GM19397 (cell line): ENCODE measurements around the gene LDAH.
A peak's percentile ranks its signal among the peaks of the same experiment; 100 is the strongest.

Source experiments
- ATAC-seq: cut with Tn5 transposase; IDR thresholded peaks from one replicate; pipeline ENCODE4 v1.9.1; 2021; ENCODE audit warnings: mild to moderate bottlenecking, moderate library complexity; ENCODE audit not compliant: unreplicated experiment

The LDAH gene

DNA sequence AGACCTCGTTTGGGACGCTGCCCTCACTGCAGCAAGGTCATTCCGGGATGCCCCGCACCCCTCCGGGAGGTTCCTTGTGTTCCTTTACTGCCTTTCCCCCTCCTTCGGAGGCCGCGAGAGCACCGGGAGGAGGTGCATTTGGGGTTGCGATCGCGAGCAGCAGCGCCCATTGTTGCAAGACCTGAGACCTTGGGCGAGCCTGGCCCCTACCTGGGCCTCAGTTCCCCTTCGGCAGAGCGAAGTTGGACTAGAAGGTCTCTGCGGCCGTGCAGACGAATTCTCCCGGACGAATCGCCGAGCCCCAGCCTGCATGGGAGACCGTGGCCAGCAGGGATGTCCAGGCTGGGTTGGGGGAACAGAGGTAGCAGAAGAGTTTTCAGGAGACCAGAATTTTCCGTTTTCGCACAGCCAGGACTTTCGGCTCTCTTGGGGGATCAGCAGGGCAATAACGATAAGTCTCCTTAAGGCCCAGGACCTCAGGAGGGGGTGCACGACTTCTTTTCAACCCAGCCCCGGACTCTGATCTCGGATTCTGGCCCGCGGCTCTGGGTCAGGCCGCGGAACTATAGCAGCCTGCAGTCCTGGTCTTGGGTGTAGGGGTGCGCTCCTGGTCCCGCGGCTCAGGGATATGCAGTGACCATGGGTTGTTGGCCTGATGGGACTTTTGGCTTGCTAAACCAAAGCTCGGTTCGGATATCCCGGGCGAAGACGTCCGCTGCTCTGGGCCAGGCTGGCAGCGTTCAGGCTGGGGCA lies 153.2 kb downstream of the LDAH start:
- no peak for ATAC-seq

DNA sequence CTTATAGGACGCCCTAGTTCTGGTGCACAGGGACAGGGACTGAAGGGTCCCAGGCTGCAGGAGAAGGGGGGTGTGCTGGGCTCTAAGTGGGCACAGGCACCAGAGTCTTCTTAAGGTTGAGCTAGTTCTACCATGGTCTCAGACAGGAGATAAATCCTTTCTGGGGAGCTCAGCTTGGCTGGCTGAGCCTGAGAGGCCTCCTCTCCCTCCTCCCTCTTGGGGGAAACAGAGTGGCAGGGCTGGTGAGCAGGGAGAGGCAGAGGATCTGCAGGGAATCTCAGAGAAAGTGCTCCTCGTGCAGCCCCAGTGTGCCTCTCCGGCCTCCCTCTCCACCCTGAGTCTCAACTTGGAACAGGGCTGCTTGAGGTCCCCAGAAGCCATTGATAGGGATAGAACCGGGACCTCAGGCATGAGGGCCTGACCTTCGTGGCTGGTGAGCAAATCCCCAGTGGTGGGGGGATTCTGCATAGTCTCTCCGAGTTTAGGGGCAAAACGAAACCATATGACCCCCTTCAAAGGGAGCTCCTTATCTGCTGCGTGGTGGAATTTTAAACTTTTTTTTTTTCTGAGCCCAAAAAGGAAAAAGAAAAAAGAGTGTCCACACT lies 153.9 kb downstream of the LDAH start:
- no peak for ATAC-seq

DNA sequence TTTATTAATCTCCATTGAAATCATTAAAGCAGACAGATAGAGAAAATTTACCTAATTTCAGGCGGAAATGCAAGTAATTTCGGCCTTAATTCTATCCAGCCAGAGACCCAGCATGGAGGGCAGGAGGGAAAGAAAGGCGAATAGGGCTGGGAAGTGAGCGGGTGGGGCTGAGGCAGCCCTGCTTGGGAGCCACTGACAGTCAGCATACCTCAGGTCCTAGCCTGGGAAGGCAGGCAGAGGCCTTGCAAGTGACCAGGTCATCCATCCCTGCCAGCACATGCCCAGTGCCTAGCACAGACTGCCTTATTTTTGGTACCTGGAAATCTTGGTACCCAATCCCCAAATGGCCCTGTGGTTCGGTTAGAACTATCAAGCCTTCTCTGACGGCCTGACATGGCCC lies 154.4 kb downstream of the LDAH start:
- ATAC-seq = no peak

DNA sequence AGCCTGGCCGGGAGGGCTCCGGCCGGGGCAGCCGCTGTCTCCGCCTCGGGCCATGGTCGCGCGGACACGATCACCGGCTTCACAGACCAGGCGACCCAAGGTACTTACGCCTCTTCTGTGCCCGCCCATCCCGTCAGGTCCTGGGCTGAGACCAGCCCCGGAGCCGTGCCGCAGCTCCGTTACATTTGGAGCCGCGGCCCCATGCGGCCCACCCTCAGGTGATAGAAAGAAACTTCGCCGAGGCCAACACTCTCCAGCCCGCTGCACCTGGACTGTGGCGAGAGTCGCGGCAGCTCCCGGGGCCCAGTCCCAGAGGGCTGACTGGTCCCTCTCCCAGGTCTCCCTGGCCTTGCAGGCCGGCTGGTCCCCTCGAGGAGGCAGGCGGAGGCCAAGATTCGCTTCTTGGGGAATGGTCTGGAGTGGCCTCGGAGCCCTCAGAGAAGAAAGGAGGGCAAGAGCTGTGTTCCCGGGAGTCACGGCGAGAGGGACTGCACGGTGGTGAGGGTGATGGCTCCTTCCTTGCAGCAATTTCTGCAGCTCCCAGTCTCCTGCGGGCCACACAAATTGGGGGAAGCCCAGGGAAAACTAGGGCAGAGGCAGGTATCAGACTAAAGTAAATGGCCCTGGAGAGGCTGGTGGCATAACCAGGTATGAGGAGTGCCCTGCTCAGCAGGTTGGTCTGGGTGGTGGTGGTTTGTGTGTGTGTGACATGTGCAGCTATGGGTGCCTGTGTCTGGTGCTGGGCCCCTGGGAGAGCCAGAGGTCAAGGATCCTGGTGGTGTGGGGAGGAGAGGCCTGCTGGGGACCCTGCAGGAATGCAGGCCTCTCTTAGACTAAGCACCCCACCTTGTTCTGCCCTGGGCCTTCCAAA lies 155.1 kb downstream of the LDAH start:
- no peak for ATAC-seq

DNA sequence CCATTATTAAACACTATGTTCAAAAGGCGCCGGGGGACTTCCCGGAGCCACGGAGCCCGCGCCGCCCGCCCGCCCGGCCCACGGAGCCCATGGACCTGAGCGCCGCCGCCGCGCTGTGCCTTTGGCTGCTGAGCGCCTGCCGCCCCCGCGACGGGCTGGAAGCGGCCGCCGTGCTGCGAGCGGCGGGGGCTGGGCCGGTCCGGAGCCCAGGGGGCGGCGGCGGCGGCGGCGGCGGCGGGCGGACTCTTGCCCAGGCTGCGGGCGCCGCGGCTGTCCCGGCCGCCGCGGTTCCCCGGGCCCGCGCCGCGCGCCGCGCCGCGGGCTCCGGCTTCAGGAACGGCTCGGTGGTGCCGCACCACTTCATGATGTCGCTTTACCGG lies 155.8 kb downstream of the LDAH start:
- ATAC-seq = no peak

DNA sequence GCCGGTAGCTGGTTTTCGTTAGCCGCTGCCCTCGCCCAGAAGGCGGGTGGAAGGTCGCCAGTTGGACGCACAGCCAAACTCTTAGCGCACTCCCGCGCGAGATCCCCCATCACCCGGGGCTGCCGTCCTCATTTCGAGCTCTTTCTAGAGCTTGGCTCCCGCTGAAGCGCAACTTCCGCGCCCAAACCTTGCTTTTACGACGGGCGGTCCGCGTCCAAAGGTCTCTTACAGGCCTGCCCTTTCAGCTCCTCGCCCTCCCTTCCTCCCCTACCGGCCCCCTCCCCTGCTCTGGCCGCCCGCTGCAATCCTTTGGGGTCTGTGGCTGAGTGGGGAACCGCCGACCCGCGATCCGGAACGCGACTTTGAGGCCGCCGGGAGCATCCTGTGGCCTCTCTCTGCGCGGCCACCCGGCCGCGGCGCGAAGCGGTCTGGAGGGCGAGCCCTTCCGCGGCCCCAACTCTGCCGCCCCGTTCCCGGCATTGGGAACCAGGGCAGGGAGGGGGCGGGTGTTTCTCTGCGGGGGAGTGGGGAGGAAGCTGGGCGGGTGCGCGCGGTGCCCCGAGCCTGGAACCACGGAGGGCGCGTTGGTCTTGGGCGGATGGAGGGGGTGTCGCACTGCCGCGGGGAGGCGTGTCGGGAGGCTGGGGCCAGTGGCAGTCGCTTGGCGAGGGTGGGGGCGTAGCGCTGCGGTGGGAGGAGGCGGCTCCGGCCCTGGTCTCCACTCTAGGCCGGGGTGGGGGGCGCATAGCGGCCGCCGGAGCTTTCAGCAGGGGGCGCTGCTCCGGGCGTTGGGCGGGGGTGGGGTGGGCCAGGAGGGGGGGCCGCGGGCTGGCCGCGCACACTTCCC lies 156.4 kb downstream of the LDAH start, which contains the start of gene GDF7:
Gene GDF7 (plus strand): TSS at position 841 of the 847 bp plus-strand sequence. CDS start 96 bp downstream, outside the sequence.
- no peak for ATAC-seq

DNA sequence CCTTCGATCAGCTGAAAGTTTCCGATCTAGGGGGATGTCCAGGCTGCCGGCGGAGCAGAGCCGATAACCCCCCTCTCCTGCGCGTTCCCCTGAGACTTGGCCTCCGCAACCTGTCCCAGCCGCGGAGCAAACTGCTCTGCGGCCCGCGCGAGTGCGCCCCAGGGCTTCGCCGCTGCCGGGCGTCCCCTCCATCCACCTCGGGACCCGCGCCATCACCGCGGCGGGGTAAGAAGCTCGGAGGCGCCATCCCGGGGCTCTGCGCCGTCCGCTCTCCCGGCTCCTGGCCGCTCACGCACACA lies 156.9 kb downstream of the LDAH start:
- no peak for ATAC-seq

DNA sequence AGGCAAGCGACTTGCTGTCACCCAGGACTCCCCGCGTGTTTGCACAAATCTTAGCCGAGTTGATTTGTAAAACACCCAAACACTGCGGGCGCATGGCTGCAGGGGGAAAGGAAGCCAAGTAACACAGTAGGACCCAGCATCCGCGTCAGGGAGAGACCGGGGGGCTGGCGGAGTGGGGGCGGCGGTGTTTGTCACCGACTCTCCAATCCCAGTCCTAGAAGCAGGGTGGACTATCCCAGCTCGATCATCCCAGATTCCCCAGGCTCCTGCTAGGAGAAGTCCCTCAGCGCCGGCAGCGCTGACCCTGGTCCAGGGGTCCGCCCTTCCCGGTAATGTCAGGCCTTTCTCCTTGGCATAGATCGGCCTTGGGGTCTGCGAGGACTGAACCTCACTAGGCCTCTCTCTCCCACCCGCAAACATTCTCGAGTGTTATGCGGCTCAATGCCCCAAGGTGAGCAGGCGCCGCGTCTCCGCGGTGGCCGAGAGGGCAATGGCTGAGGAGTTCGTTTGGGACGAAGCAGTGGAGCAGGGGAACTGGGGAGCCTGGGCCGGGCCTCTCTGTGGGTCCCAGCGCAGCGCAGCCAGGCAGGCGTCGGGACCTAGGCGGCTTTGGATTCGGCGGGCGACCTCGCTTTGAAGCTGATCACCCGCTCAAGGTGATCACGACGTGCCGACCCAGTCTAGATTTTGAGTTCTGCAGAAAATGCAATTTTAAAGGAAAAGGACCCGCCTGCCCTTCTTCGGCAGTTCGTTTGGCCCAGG lies 157.5 kb downstream of the LDAH start:
- no peak for ATAC-seq

DNA sequence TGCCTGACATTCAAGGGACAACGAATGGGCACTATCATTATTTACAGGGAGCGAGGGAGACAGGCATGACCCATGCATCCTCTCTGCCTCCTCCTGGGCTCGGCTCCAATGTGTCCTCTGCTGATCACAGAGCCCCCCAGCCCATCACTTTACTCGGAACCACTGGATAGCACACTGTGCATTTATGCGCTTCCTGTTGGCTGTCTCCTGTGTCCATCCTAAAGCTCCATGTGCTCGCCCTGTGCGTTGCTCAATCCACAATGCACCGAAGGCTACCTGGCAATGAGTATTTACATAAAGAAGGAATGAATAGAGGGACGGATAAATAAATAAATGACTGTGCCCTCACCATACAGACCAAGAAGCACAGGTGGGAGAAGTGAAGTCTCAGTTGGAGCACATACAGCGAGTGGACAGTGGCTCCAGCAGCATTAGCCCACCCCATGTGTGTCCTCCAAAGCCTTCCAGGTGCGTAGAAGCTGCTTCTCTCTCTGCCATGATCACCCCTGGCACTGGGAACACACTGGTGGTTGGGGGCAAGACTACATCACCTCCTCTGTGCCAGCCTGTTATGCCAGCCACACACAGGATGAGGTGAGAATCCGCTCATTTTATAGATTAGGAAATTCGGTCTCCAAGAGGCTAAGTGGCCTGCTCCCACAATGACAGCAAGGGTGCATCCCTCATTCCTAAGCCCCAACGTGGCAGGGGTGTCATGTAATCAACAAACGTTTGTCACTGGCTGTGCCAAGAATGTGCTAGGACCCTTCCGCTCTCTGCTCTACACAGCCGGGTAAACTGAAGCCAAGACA lies 158.3 kb downstream of the LDAH start:
- ATAC-seq = no peak

DNA sequence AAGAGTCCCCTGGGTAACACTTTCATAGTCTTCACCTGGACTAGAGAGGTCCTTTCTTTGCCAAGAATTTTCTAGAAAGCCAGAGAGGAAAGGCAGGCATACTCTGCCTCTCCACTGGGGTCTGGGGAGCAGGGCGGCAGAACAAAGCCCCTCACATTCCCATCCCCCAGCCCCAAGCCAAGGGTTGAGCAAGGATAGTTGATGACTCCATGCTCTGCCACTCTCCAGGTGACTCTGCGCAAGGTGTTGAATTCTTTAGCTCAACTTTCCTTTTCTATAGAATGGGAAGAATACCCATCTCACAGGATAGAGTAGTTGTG lies 158.9 kb downstream of the LDAH start:
- ATAC-seq = no peak

DNA sequence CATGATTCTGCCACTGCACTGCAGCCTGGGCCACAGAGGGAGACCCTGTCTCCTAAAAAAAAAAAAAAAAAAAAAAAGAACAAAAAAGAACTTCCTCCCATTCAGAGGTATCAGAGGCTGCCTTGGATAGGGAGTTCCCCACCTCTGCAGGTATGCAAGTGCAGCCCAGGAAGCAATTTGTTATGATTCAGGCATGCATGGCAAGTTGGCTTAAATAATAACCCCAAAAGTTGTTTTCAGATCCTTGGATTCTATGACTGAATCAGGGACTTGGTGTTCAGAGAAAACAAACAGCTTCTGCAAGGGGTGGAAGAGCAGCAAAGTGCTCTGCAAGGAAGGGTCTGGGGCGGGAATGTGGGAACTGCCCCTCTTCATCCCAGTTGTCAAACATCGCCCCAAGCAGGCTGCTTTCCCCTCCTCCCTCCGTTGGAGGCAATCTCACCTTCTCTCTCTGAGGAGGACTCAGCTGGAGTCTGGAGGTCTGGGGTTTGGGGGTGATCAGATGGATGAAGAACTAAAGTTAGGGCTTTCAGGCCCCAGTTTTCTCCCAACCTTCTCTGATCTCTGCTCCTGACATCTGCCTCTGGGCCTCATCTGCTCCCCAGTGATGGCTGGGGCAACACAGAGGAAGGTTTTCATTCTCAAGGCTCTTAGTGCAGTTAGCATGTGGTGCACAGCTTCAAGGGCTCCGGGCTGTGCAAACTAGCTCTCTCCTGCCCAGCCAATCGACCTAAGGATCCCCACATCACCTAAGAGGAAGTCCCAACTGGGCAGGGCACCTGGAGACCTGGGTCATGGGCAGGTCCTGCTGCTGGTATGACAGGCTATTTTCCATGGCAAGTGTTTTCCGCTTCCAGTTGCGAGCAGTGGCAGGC lies 159.5 kb downstream of the LDAH start:
- ATAC-seq = no peak

DNA sequence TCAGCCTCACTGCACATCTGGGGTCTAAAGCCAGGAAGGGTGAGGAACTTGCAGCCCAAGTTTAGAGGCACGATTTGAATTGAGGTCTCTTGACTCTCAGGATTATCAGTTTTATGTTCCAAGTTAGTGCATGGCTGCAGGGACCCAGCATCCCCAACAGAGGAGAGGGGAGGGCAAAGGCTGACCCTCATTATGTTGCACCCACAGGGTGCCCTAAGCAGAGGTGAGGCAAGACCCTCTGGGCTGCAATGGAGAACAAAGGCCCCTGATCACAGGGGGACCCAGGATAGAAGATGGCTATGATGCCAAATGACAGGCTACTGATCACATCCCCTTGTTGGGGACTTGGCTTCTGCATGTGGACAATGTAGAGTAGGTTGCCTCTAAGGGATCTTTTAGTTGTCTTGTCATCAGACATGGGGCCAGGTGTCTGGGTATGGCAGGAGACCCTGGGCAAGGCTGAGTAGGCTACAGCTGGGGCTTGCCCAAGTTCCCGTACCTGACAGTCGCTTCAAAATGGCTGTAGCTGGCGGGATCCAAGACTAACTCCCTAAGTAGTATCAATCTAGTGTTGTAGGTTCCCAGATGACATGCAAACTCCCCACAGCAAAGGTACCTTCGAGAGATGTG lies 160.5 kb downstream of the LDAH start:
- no peak for ATAC-seq

DNA sequence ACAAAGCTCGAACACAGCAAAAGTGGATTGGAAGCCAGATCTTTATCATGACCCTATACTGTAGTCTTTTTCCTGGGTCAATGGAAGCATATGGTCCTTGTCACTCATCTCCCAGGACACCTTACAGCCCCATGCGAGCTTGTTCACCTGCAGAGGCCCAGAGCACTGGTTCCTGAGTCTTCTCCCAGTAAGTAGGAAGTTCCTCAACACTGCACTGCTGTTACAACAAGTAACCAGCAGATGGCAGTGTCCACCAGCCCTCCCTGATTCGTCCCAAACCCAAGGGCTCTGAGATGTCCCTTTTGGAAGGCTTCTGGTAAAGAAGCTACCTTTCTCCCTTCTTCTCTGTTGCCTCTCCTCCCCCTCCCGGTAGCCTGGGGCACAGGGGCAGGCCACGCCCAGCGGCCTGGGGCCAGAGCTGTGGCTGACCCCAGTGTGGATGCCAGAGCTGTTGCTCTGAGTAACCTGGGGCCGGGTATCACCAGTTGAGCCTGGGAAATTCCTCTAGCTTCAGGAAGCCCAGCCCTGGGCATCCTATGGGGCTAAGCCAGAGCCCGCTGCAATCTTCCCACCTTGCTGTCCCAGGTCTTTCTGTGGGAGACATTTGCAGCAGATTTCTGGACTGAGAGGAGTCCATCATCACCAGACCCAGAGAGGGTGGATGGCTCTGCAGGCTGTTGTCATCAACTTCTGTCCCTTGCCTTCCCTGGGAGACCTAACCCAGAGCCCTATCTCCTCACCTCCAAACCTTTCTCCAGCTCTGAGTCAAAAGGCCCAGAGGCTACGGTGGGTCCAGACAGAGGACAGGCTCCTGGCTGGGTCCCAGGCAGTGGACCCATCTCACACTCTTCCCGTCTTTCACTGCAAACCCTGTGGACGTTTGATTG lies 161.2 kb downstream of the LDAH start:
- ATAC-seq = peak; percentile 47

DNA sequence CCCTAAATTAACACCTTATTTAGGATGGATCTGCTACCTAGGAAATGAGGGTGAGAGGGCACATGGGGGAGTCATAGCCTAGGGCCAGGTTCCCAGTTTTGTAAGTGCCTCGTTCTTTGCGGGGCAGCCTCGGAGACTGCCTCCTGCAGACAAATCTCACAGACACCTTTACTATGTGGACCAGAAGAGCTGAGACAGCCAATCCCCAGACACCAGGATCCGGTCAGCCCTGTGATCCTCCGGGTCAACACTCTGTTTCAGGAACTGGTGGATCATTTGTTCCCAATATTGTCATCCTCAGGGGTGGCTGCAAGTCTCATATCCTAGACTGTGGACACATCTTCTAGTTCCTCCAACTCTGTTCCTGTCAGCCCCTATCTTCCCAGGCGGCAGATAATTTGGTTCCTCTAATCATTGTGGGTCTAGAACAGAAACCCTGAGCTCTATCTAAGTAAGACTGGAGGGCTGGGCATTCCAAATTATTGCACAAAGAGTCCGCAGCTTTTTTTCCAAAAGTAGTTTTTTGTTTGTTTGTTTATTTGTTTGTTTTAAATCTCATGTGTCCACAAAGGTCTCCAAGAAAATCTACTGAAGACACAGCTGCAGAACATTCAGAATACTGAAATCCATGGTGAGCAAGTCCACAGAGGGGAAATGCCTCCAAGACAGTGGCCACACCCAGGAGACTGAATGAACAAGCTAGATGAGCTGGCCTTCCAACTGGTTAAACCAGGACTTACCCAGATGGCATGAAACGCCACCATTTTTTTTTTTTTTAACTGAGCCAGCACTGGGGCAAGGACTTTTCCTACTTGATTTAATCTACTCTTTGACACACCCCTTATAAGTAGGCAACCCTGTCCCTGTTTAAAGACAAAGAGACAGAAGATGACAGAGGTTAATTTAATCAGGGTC lies 162.1 kb downstream of the LDAH start:
- ATAC-seq = no peak

DNA sequence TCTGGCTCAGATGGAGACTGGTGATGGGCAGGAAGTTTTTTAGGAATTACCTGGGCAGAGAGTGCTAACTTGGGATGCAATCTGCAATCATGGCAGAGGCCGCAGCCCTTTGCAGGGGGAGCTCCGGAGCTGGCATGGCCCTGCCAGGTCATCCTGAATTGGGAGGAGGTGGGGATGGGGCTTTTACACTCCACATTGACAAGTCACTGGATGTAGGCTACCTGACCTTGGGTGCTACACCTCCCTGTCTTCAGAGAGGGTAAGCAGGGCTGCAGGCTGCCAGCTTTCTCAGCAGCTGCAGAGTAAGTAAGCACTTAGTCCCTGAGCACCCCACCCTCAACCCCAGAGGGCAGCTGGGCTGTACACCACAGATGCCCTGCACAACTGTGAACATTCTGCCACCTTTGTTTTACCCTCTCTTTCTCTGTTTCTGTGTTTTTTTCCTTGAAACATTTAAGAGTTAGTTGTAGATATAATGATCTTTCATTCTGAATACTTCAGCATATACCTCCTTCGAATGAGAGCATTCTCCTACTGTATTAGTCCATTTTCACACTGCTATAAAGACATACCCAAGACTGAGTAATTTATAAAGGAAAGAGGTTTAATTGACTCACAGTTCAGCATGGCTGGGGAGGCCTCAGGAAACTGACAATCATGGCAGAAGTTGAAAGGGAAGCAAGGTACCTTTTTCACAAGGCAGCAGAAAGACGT lies 165.2 kb downstream of the LDAH start:
- no peak for ATAC-seq

DNA sequence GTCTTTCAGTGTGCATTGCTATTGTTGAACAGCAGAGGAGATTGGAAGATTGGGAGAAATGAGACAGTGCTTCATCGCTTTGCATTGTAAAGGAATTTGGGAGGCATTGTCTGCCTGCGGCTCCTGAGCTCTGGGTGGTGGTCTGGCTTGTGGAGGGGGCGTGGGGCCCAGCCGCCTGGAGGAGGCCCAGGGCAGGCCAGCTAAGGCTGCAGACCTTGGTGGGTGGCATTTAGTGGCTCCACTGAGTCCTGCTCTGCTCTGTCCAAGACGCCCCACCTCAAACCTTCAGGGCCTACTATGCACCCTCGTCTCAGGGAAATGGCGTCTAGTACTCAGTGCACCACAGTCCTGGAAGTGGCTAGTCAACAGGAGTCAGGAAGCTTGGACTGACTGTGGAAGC lies 166.3 kb downstream of the LDAH start:
- ATAC-seq = no peak
